HG02642 (cell line): ENCODE measurements around the gene RABGAP1L.

Source experiments
- ATAC-seq: cut with Tn5 transposase; IDR thresholded peaks from one replicate; pipeline ENCODE4 v1.9.1; 2021; ENCODE audit warnings: mild to moderate bottlenecking; ENCODE audit not compliant: unreplicated experiment, poor library complexity

The RABGAP1L gene

GRCh38 chr1:174194461-174194860 lies 35.1 kb downstream of the RABGAP1L start:
- no peak for ATAC-seq

DNA sequence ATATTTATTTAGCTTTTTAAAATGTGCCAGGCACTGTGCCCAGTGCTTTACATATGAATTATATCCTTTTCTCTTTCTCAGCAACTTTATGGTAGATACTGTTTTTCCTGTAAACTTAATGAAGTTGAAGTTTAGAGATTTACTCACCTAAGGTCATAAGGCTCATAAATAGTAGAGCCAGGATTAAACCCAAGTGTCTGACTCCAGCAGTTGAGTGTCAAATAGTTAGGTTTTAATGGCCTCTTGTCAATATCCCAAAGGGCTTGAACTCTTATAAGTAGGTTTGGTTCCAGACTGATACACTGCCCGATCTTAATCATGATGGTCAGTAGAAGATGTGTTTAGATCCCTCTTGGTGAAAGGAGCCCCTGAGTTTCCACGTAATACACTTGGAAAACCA lies 37.8 kb downstream of the RABGAP1L start:
- ATAC-seq, result no peak

- ATAC-seq, result no peak
Observed at GRCh38 chr1:174197547-174197946, 38.2 kb downstream of the RABGAP1L start.

DNA sequence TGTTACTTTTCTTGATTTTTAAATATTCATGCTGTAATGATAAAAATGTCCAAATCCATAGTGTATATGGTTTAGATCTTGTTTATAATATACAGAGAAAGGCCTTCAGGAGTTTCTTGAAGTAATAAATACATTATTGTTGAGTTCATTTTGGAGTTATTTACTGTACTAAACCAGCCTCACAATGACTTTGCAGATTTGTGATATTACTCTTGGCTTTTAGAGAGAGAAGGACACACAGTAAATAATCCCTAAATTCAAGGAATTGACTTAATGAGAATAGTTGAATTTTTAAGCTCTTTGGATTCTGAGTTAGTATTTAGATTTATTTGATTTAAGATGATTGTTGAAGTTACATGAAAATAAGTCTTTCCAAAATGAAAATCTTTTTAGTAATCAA lies 38.9 kb downstream of the RABGAP1L start:
- no peak for ATAC-seq

DNA sequence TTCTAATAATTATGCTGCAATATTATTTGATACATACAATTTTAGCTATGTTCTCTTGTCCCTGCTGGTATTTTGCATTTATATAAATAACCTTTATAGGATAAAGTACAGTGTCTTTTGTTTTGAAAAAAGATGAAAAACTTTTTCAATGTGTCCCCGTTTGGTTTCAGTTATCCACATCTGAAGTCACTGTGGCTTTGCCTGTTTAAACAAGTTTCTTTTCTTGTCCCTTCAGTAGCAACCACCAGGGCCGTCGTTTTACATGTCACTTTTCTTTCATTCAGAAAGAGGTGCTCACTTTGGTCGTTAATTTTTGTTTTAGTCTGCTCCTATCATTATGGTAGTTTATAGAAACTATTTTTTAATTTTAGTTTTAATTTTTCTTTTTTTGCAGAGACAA lies 41.4 kb downstream of the RABGAP1L start:
- ATAC-seq, result no peak

DNA sequence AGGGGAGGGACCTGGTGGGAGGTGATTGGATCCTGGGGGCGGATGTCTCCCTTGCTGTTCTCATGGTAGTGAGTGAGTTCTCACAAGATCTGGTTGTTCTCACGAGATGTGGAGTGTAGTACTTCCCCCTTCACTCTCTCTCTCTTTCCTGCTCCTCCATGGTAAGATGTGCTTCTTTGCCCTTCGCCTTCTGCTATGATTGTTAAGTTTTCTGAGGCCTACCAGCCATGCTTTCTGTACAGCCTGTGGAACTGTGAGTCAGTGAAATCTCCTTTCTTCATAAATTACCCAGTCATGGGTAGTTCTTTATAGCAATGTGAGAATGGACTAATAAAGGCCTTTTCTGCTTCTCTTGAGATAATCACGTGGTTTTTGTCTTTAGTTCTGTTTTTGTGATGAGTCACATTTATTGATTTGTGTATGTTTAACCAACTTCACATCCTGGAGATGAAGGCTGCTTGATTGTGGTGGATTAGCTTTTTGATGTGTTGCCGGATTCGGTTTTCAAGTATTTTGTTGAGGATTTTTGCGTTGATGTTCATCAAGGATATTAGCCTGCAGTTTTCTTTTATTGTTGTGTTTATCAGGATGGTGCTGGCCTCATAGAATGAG lies 45.5 kb downstream of the RABGAP1L start:
- ATAC-seq, result no peak

DNA sequence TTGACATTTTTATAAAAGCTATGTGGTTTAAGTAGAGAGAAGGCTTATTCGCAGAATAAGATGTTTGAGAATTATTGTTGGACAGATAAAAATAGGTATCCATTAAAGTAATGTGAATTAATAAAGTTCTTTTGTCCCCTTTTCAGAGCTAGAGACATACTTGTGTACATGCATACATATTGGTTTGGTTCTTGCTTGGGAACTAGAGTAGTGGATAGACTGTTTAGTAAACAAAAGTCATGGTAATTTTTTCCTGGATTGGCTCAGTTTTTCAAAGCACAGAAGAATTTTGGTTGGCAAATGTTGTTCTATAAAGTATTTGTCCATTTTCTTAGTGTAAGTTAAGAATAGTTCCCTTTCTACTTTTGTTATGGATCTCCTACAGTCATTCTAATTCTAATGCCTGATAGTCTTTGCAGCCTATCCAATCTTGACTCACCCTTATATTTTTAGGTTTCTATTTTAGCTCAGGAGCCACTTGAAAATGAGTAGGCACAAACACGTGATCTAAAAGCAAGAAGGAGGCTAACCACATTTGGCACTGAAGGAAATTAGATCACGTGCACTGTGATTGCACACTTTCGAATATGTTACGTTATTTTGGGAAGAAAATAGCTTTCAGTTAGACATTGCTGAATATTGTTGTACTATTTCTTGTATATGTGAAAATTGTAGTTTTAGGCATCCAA lies 47.0 kb downstream of the RABGAP1L start:
- no peak for ATAC-seq

DNA sequence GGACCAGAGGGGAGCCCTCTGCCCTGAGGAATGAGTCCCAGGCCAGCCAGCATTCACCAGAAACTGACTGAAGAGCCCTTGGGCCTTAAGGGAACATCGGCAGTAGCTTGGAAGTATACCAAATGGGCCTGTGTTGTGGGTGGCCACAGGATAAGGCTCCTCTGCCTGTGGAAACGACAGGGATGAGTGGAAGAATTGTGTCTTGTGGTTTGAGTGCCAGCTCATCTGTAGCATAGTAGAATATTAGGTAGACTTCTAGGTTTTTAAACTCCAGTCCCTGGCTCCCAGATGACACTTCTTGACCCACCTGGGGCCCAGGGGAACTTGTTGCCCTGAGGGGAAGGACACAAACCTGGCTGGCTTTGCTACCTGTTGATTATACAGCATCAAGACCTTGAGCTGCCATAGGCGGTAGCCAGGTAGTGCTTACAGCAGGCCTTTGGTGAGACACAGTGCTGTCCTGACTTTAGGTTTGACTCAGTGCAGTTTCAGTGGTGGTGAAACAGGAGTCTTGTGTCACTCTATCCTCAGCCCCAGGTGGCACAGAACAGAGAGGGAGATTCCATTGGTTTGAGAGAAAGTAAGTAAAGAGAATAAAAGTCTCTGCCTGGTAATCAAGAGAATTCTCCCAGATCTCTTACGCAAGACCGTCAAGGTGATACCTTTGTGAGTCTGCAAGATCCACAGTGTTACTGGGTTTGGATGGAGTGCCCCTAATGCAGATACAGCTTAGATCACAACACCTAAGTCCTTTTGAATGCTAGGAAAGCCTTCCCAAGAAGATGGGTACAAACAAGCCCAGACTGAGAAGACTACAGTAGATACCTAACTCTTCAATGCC lies 50.2 kb downstream of the RABGAP1L start:
- peak; percentile 94 for ATAC-seq

- no peak for ATAC-seq
Observed at GRCh38 chr1:174211486-174211885, 52.2 kb downstream of the RABGAP1L start.

DNA sequence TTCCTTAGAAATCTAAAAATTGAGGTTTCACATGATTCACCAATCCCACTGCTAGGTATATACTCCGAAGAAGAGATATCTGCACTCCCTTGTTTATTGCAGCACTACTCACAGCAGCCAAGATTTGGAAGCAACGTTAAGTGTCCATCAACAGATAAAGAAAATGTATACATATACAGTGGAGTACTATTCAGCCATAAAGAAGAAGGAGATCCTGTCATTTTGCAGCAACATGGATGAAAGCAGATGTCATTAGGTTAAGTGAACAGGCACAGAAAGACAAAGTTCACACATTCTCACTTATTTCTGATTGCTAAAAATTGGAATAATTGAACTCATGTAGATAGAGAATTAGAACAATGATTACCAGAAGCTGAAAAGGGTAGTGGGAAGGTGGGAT lies 56.4 kb downstream of the RABGAP1L start:
- ATAC-seq, result no peak

- ATAC-seq, result peak; percentile 16
Observed at GRCh38 chr1:174217248-174217647, 57.9 kb downstream of the RABGAP1L start.

DNA sequence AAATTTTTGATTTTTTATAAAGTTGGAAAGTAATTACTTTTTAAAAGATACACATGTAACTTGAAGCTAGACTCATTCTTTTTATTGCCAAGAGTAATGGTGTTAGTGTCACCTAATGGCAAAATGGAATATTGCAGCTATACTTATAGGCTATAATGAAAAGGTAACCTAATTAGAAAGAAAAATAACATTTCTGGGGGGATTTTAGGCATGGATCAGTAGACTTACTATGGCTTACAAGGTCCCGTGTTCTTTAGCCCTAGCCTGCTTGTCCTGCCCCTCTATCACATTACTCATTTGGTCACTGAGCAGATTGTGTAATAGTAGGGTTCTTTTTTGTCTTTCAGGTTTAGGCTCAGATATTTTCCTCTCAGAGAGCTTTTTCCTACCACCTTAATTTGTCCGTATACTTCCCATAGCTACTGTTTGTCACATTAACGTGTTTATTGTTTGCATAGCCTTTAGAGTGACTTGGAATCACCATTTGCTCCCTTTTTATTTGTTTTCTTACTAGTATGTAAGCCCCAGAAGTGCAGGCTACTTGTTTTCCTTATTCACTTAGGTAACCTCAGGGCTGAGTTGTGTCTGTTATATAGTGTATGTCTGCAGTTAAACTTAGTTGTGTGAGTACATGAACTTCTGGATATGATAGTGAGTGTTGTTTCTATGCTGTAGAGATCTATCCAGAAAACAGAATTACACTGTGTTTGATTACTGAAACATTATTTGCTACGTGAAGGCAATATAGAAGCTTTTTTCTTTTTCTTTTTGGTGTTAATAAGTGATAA lies 58.7 kb downstream of the RABGAP1L start:
- peak; percentile 50 for ATAC-seq

GRCh38 chr1:174218983-174219382 lies 59.7 kb downstream of the RABGAP1L start:
- ATAC-seq, result no peak

GRCh38 chr1:174219606-174220370 lies 60.5 kb downstream of the RABGAP1L start:
- ATAC-seq, result no peak

DNA sequence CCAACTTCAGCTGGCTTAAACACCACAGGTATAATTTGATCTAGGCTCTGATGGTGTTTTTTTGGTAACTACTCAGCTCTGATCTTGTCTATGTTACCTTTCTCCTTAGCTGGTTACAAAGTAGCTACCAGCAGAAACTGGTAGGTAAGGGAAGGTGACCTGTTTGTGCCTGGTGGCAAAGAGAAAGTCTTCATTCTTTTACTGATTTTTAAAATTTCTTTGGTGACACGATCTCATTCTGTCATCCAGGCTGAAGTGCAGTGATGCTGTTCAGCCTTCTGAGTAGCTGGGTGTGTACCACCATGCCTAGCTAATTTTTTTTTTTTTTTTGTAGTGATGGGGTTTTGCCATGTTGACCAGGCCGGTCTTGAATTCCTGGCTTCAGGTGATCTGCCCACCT lies 62.4 kb downstream of the RABGAP1L start:
- no peak for ATAC-seq

DNA sequence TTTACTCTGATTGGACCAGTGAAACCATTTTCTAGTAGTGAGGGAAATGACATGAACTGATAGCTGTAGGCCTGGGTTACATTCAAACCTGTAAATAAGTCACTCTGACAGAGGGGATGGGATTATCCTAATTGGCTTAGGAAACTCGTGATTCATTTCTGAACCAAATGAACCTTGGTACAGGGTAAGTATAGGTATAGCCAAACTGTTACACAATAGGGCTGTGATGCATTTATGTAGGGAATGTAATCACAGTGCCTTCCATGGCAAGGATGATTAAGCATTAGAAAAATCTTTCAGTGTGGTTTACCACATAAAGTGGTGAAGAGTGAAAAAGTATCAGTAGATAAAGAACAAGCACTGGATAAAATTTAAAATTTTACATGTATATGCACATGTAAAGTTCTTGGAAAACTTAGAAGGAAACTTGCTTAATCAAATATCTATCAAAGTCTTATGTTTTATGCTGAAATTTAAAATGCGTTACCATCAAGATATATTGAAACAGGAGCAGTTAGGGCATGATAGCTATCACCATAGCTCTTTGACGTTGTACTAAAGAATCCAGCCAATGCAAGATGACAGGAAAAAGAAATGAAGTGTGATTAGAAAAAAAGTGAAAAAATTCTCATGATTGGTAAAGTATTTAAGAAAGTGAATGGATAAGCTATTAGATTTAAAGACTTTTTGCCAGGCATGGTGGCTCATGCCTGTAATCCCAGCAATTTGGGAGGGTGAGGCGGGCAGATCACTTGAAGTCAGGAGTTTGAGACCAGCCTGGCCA lies 63.0 kb downstream of the RABGAP1L start:
- ATAC-seq, result no peak

- ATAC-seq, result no peak
Observed at GRCh38 chr1:174224641-174225040, 65.3 kb downstream of the RABGAP1L start.

GRCh38 chr1:174225499-174226204 lies 66.3 kb downstream of the RABGAP1L start:
- peak; percentile 71 for ATAC-seq
